GM12878 (cell line): ENCODE measurements around the gene ETNPPL. TPM values are rescaled to one million over a fixed set of nuclear protein-coding genes. Genes with fewer than 3 reads are reported as not detected.

ENCODE experiments used
- ATAC-seq: fragments of 200-7000 bp; cut with Tn5 transposase; 3 replicates; pipeline ENCODE4 v1.9.1; 2020; ENCODE audit warnings: mild to moderate bottlenecking, moderate library complexity
- BruUV-seq: library from RNA; stranded (reverse); fragments of 400-500 nt; replicated peaks from 2 replicates; lab custom pipeline; 2021; lab: Mats Ljungman, UMichigan
- CTCF ChIA-PET: fragments of 300-600 bp; sonication (Branson Sonifier 250); formaldehyde crosslinking; extraction: SDS; loops from one replicate; lab custom pipeline; 2021; ENCODE audit warnings: inconsistent platforms; lab: Yijun Ruan, JAX
- POLR2A ChIA-PET: fragments of 350-600 bp; formaldehyde crosslinking; extraction: SDS; loops from one replicate; lab custom pipeline; 2021; ENCODE audit warnings: inconsistent platforms; lab: Charles Lee
- RAD21 ChIA-PET: fragments of 300-600 bp; sonication (Branson Sonifier 250); formaldehyde crosslinking; loops from one replicate; lab custom pipeline; 2023; ENCODE audit warnings: antibody characterized with exemption; ENCODE audit not compliant: unreplicated experiment; lab: Charles Lee
- SMC1A ChIA-PET: fragments of 300-600 bp; sonication (Branson Sonifier 250); formaldehyde crosslinking; loops from one replicate; lab custom pipeline; 2023; ENCODE audit not compliant: unreplicated experiment, uncharacterized antibody; lab: Charles Lee
- DNase-seq: peaks from one replicate; pipeline ENCODE4 v3.0.0-alpha.2; 2011; ENCODE audit warnings: low read depth, low spot score
- FAIRE-seq: peaks from 3 replicates; lab custom pipeline; 2011; peaks lifted over from hg19 to GRCh38; lab: Jason Lieb, UNC
- H2AFZ ChIP-seq: 2 replicates; pipeline ENCODE4 v1.6.0; 2011; ENCODE audit warnings: low read depth, low read length, control low read depth; ENCODE audit not compliant: control insufficient read depth
- H3K27ac ChIP-seq: 2 replicates; pipeline ENCODE4 v1.5.1; 2011; ENCODE audit warnings: control low read depth; ENCODE audit not compliant: control insufficient read depth, insufficient read depth
- H3K27me3 ChIP-seq, 2 experiments: replicated peaks in 1 of 2; 2 replicates each; pipeline versions ENCODE4 v1.6.0 to v1.6.1; 2011; ENCODE audit warnings: low read length in 1 of 2; ENCODE audit not compliant: control insufficient read depth in 2 of 2, insufficient read depth in 2 of 2
- H3K36me3 ChIP-seq, 2 experiments: 2 replicates each; pipeline ENCODE4 v1.5.1; 2011; ENCODE audit warnings: low read length in 1 of 2; ENCODE audit not compliant: control insufficient read depth in 2 of 2, insufficient read depth in 2 of 2
- H3K4me1 ChIP-seq: 2 replicates; pipeline ENCODE4 v1.6.1; 2011; ENCODE audit warnings: mild to moderate bottlenecking, low read length, moderate library complexity, mixed read lengths; ENCODE audit not compliant: control insufficient read depth, insufficient read depth
- H3K4me2 ChIP-seq: 2 replicates; pipeline ENCODE4 v1.6.0; 2011; ENCODE audit warnings: control low read depth; ENCODE audit not compliant: control insufficient read depth, insufficient read depth
- H3K4me3 ChIP-seq: fragments of 200-600 bp; sonication (generic); 2 replicates; pipeline ENCODE4 v1.5.1; 2016
- H3K79me2 ChIP-seq: 2 replicates; pipeline ENCODE4 v1.6.0; 2011; ENCODE audit warnings: low read length; ENCODE audit not compliant: control insufficient read depth, insufficient read depth
- H3K9ac ChIP-seq: 2 replicates; pipeline ENCODE4 v1.8.0; 2011; ENCODE audit warnings: low read length, control low read depth, mixed read lengths; ENCODE audit not compliant: control insufficient read depth, insufficient read depth
- H3K9me3 ChIP-seq: replicated peaks from 3 replicates; pipeline ENCODE4 v1.5.1; 2011; ENCODE audit warnings: mild to moderate bottlenecking, low read length; ENCODE audit not compliant: control insufficient read depth, insufficient read depth
- H4K20me1 ChIP-seq: 2 replicates; pipeline ENCODE4 v1.6.0; 2011; ENCODE audit not compliant: control insufficient read depth, insufficient read depth
- CHD1 ChIP-seq: IDR thresholded peaks from 2 replicates; pipeline ENCODE4 v1.6.1; 2012; ENCODE audit warnings: low read depth, low read length, improper control_type of control experiment
- NFYB ChIP-seq: IDR thresholded peaks from 2 replicates; pipeline ENCODE4 v1.6.1; 2011; ENCODE audit warnings: low read depth, mild to moderate bottlenecking, low read length, improper control_type of control experiment, moderate library complexity; ENCODE audit not compliant: insufficient read depth
- RELA ChIP-seq: fragments of 450-650 bp; IDR thresholded peaks from 2 replicates; pipeline ENCODE4 v1.8.0; 2014; ENCODE audit warnings: borderline replicate concordance; ENCODE audit not compliant: partially characterized antibody
- SMAD5 ChIP-seq: IDR thresholded peaks from 2 replicates; pipeline ENCODE4 v1.6.1; 2016; ENCODE audit warnings: antibody characterized with exemption, low read depth
- ZNF24 ChIP-seq: fragments of 450-650 bp; IDR thresholded peaks from 2 replicates; pipeline ENCODE4 v1.6.1; 2017; ENCODE audit warnings: antibody characterized with exemption, mild to moderate bottlenecking
- WGBS: methylation state at CpG from one replicate; pipeline ENCODE4 v1.1.6; 2016; ENCODE audit warnings: low lambda C conversion rate; ENCODE audit not compliant: insufficient replicate concordance, insufficient coverage; ENCODE audit errors: missing lambda C conversion rate; 5-methylcytosine and 5-hydroxymethylcytosine counted together
- in situ Hi-C: fragments of 300-500 bp; cut with MboI; formaldehyde crosslinking; loops from 9 replicates; pipeline ENCODE4 v1.14.3; 2018; ENCODE audit warnings: mixed read lengths
- intact Hi-C: fragments of 100-400 bp; cut with micrococcal nuclease; formaldehyde crosslinking; loops from one replicate; pipeline ENCODE4 v1.14.2; 2022; ENCODE audit not compliant: unreplicated experiment
- polyA plus RNA-seq, 11 experiments: library from polyadenylated mRNA; depleted of rRNA in 4 of 11; unstranded in 6 of 11; stranded (reverse) in 5 of 11; fragments of >200 nt; fragmentation: Nextera tagmentation in 4 of 11; fragmentation: Illumina TruSeq in 1 of 11; extraction: Ambion mirVana in 4 of 11; extraction: Trizol in 1 of 11; gene quantifications; 1 replicate in 1 of 11; 2 replicates in 10 of 11; pipeline versions ENCODE4 v1.2.1 to v1.2.3, GENCODE V29; 2011 to 2016; ENCODE audit warnings: inconsistent platforms in 2 of 11, missing spikeins in 2 of 11, low read depth in 1 of 11
- total RNA-seq, 4 experiments: library from RNA; depleted of rRNA in 3 of 4; stranded (reverse); fragments of >200 nt in 3 of 4; fragmentation: Illumina TruSeq in 1 of 4; extraction: Trizol in 1 of 4; gene quantifications; 2 replicates each; pipeline versions ENCODE4 v1.2.1 to v1.2.3, GENCODE V29; 2013 to 2021
- TF ChIP-seq, protein P1 (sequence below): IDR thresholded peaks from 2 replicates; pipeline ENCODE4 v1.6.1; 2012; ENCODE audit warnings: low read depth, low read length, improper control_type of control experiment
- TF ChIP-seq, protein P2 (sequence below): fragments of 450-650 bp; IDR thresholded peaks from 2 replicates; pipeline ENCODE4 v1.6.1; 2017; ENCODE audit warnings: mild to moderate bottlenecking, moderate library complexity

ETNPPL gene
- total and polyA plus RNA-seq, 10 of the 15 experiments (the other 5 are each of a cell fraction or from before 2014, with no cell fraction given) = not detected

DNA sequence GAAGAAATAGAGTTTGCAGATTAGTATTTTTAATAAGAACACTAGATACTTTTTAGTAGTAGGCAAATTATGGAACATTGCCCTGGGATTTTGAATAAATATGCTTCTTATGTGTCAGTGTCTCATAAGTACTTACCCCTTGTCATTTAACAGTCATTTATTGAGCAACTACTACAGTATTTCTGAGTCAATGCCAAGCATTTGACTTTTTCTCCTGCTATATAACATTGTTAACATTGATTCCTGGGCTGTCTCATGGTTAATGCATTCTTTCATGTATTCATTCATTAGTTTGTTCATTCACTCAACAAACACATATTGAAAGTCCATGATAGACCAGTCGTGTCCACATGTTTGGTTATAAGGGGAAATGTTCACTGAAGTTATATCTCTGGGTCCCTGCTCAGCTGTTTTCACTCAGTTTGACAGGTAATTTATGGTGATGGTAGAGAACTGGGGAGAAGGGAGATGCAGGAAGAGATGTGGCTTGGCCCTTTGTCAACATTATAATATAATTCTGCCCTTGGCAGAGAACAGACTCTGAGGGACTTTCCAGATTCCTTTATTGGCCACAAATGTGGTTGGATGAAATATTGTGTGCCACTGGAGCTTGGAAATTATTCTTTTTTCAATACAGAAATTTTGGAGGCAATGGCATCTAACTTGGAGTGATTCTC, 62.6 kb downstream of the ETNPPL start:
- H3K4me3 ChIP-seq = no peak overlapping the region
- no peaks in the 10 kb centered on the region for H4K20me1 ChIP-seq
- DNase-seq (no peak), ATAC-seq (no peak), FAIRE-seq (no peak)
- H3K36me3 ChIP-seq = no peaks in the 10 kb centered on the region
- H3K79me2 ChIP-seq = no peaks in the 10 kb centered on the region
- ChIA-PET RAD21 (no interaction called here), POLR2A (no interaction called here), SMC1A (no interaction called here), CTCF (no interaction called here)
- intact Hi-C loops (no loop called here), in situ Hi-C loops (no loop called here)
- WGBS = 0% methylated on average over 1 of the region's 1 CpG
- no peak overlapping the region for H3K4me2 ChIP-seq
- no peaks in the 10 kb centered on the region for H3K9me3 ChIP-seq
- H3K9ac ChIP-seq = no peak overlapping the region
- no peak overlapping the region for H3K27ac ChIP-seq
- H3K27me3 ChIP-seq = no peaks in the 10 kb centered on the region
- H3K4me1 ChIP-seq = no peaks in the 10 kb centered on the region
- TF ChIP-seq ZNF24 (no peak), CHD1 (no peak), SMAD5 (no peak), RELA (no peak), NFYB (no peak)
- TF ChIP-seq, protein P1, sequence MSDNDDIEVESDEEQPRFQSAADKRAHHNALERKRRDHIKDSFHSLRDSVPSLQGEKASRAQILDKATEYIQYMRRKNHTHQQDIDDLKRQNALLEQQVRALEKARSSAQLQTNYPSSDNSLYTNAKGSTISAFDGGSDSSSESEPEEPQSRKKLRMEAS = no peak
- TF ChIP-seq, protein P2, sequence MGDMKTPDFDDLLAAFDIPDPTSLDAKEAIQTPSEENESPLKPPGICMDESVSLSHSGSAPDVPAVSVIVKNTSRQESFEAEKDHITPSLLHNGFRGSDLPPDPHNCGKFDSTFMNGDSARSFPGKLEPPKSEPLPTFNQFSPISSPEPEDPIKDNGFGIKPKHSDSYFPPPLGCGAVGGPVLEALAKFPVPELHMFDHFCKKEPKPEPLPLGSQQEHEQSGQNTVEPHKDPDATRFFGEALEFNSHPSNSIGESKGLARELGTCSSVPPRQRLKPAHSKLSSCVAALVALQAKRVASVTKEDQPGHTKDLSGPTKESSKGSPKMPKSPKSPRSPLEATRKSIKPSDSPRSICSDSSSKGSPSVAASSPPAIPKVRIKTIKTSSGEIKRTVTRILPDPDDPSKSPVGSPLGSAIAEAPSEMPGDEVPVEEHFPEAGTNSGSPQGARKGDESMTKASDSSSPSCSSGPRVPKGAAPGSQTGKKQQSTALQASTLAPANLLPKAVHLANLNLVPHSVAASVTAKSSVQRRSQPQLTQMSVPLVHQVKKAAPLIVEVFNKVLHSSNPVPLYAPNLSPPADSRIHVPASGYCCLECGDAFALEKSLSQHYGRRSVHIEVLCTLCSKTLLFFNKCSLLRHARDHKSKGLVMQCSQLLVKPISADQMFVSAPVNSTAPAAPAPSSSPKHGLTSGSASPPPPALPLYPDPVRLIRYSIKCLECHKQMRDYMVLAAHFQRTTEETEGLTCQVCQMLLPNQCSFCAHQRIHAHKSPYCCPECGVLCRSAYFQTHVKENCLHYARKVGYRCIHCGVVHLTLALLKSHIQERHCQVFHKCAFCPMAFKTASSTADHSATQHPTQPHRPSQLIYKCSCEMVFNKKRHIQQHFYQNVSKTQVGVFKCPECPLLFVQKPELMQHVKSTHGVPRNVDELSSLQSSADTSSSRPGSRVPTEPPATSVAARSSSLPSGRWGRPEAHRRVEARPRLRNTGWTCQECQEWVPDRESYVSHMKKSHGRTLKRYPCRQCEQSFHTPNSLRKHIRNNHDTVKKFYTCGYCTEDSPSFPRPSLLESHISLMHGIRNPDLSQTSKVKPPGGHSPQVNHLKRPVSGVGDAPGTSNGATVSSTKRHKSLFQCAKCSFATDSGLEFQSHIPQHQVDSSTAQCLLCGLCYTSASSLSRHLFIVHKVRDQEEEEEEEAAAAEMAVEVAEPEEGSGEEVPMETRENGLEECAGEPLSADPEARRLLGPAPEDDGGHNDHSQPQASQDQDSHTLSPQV = no peak
- H2AFZ ChIP-seq = no peak overlapping the region
- BruUV-seq = no TSS peak
